HG03571 (cell line): ENCODE data around the gene MLLT10.
A peak's percentile ranks its signal among the peaks of the same experiment; 100 is the strongest.

Experiments used
- ATAC-seq: cut with Tn5 transposase; IDR thresholded peaks from one replicate; pipeline ENCODE4 v1.9.1; 2021; ENCODE audit not compliant: unreplicated experiment

MLLT10 gene

DNA sequence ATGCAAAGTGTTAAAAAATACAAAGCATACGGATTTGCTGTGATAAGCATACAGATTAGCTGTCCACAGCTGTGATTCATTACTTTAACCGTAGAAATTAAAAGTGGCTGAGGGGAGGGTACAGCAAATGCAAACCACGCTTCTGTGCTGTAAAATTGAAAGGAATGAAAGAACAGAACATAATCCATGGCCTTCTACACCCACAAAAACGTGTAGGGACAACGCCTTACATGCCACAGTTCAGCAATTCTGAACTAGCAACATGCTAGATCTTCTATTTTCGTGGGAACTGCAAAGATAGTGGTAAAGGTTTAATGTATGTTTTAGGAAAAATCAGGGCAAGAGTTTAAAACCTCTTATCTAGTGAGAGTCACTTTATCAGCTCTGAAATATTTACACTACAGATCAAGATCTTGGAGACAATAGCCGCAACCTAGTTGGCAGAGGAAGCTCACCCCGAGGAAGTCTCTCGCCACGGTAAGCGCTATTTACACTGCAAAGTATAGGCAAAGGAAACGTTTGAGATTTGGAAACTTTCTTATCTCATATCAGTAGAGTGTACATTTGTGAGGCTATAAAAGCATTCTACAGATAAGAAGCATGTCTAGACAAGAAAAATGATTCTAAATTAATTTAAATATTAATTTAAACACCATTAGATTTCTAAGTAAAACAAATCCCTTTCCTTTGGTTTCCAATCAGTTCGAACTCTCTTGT, 193.6 kb downstream of the MLLT10 start:
- ATAC-seq: no peak

DNA sequence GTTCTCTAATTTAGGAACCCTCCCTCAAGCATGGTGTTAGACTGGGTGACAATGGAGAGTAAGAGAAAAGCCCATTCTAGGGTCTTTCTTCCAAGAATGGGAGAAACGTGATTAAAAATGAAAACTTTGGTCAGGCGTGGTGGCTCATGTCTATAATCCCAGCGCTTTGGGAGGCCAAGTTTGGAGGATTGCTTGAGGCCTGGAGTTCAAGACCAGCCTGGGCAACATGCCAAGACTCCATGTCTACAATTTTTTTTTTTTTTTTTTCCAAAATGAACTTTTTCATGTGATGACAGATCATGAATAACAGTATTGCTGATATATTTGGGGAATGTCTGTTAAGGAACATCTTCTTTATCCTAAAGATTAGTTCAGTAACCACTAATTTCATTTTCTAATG, 194.6 kb downstream of the MLLT10 start:
- ATAC-seq: no peak

DNA sequence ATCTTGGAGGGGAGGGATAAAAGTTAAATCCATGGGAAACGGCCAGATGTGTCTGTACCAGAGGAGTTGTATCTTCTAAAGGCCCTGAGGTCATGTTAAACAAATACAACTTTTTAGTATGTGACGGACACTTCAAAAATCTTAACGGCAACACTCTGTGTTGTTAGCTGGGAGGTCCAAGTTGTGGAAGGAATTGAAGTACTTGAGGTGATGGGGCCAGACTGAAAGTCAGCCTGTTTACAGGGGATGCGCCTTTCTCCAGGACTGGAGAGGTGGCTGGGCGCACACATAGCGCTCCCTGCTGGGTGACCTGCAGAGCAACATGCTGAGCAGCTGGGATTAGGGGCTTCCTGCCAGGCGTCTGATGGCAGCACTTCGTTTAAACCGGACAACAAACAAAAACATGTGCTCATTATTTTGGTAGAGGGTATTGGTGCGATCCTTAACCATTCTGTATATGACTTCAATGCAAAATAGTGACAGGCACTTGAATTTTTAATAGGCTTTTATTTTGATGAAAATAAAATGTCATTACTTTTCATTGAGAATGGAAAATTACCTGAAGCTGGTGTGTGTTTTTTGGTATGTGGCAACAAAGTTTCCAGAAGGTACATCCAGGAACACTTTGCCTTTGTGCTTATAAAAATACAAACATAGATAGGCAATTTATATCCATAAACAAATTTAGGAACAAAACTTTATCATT, 198.2 kb downstream of the MLLT10 start:
- ATAC-seq: peak; percentile 81

DNA sequence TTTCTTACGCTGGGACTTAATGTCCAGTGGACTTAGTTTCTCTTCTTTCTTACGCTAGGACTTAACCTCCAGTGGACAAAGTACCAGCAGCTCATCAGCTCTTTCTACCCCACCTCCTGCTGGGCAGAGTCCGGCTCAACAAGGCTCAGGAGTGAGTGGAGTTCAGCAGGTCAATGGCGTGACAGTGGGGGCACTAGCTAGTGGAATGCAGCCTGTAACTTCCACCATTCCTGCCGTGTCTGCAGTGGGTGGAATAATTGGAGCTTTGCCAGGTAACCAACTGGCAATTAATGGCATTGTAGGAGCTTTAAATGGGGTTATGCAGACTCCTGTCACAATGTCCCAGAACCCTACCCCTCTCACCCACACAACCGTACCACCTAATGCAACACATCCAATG, 199.7 kb downstream of the MLLT10 start:
- ATAC-seq: no peak

DNA sequence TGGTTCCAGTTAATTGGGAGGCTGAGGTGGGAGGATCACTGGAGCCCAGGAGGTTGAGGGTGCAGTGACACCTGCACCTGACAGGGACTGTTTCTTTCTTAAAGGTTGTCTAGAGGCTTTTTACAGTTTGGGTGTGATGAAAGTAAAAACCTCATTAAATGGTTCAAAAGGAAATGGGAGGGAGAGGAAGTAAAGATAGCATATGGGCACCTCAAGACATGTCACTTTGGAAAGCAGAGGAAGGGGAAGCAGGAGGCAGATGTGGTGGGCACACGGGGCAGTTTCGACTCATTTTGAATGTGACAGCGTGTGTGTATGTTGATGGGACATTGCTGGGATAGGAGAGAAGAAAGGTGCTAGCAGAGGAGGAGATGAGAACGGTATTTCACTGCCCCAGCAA, 203.1 kb downstream of the MLLT10 start:
- no peak for ATAC-seq

DNA sequence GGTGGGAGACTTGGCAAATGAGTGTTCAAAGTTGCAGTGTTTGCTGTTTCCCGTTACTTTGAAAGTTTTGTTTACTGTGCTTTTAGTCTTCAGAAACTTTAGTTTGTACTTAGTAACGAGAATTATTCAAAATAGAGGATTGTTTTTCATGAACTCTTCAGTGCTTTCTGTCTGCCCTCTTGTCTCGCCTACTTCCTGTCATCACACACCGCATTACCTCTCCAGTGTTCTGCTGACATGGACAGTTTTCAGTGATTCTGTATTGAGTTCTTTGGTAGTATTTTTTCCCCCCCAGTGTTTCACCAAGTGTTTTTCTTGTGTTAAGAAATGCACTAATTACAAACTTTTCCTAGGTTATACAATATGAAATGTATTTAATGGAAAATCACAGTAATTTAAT, 207.0 kb downstream of the MLLT10 start:
- ATAC-seq: no peak

DNA sequence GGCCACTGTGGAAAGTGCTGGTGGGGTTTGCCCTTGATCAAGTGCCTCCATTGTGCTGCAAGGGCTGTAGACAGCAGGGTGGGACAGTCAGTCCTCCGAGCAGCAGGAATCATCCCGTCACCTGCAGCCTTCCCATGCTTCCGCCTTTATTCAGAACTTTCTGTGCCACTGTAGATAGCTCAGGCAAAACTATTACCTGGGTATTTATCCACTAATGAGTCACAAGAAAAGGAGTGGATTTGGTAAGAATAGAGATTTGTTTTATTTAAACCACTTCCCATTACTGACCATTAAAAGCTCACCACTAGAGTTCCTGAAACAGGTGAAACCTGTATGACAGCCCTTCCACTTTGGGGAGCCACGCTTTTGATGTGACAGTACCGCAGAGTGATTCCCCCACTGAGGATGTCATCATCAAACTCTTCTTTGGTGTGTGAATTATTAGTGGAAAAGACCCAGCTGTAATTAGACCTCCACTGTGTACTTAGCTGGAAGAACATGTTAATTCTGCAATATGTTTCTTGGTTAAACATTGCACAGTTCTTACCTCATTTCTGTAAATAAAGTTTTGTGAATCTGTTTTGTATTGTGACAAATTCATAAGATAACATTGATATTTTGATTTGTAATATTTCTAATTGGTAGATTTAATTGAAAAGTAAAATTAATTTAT, 208.8 kb downstream of the MLLT10 start:
- ATAC-seq: no peak

DNA sequence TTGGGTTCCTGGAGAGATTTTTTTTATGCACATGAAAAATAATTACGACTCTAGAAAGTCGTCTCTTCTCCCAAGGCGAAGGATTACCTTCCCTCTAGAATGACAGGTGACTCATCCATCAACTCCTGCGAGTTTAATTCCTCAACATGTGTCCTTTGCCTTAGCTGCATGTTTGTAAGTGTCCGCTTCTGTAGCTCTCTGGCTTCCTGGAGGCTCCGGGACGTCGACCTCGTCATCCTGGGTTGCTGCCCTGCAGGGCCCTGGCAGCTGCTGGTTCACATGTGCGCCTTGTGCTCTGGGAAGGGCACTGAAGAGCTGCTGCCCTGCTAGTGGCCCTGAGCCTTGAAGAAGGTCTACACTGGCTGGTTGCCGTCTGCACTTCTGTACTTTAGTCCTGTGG, 210.2 kb downstream of the MLLT10 start:
- ATAC-seq: no peak

DNA sequence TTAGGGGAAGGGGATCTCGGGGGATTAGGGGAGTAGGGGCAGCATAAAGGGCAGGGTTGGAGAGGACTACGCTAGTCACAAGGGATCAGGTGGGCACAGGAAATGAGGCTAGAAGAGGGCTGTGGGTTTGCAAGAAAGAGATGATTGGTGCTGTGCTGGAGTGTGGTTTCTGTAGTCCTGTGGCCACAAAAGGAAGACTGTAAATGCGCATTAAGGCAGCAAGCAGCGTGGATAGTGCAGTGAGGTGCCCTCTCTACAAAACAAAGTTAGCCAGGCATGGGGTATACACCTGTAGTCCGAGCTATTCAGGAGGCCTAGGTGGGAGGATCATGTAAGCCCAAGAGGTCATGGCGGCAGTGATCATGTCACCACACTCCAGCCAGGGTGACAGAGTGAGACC, 212.1 kb downstream of the MLLT10 start:
- no peak for ATAC-seq

DNA sequence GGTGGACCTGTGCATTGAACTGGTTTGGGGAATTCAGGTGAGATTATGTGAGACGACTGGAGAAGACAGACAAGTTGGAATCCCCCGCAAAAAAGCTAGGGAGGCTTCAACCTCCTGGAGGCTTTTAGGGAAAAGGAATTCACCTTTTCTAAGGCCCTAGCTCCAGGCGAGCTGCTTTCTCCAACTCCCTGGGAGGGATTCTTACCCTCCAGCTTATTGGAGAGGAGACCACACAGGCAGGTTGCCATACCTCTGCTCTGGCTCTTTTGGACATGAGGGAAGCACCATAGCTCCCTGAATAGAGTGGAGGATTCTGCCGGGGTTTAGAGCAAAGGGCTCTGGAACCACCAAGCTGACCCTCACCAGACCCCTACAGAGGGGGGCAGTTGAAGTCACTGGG, 213.8 kb downstream of the MLLT10 start:
- no peak for ATAC-seq

DNA sequence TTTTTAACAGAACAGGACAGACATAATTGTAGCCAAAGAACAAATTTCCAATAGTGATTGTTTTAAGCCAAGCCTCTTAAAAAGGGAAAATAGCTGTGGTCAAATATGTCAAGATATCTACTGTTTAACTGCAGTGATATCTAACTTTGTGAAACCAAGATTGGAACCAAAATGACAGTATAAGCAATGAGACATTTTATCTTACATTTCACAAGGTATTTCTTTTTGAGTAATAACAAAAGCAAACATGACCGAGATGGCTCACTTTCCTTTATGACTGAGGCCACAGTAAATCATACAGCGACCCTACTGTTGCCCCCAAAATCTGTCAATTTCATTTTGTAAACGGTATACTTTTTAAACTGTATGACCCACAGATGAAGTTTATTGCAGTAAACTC, 215.8 kb downstream of the MLLT10 start:
- ATAC-seq: no peak

DNA sequence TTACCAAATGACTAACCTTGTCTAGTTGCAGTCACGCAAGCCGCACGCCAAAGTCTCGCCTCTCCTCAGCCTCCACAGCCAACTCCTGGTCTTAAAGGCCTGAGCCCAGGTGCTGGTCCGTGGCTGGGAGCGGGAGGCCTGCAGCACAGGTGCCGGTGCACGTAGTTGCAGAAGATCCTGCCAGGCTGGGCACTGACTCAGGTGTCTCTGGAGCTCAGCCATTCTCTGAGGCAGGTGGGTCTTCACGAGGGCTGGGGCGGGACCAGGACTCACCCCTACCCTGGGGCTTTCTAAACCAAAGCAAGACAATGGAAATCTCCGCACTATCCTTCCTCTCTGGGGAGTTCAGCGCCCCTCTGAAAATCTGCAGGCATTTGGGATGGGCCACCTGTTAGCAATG, 216.4 kb downstream of the MLLT10 start:
- no peak for ATAC-seq

DNA sequence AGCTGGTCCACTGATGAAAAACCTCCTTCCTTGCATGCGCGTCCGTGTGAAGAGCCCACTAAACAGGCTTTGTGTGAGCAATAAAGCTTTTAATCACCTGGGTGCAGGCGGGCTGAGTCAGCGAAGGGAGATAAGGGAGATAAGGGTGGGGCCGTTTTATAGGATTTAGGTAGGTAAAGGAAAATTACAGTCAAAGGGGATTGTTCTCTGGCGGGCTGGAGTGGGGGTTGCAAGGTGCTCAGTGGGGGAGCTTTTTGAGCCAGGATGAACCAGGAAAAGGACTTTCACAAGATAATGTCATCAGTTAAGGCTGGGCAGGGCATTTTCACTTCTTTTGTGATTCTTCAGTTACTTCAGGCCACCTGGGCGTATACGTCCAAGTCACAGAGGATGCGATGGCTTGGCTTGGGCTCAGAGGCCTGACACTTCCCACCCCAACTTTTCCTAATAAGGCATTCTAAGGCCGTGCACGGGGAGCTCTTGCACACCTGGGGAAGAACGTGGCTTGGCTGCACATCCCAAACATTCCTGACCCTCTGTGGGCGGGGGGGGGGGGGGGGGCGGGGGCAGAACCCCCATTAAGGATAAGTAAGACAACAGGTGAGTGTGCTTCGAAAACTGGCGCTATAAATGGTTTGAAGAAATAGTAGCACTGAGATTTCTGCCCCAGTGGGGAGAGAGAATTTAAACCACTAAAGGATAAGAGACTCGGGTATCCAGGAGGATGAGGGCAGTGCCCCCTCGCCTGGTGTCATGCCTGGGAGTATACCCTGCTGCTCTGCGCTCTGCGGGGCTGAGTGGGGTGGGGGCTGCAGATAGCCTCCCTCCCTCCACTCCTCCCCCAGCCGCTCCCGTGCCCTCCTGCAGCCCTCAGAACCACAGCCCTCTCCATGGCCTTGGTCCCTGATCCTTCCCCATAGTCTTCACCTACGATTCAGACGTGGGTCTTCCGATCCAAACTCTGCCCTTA, 217.6 kb downstream of the MLLT10 start:
- ATAC-seq: no peak

DNA sequence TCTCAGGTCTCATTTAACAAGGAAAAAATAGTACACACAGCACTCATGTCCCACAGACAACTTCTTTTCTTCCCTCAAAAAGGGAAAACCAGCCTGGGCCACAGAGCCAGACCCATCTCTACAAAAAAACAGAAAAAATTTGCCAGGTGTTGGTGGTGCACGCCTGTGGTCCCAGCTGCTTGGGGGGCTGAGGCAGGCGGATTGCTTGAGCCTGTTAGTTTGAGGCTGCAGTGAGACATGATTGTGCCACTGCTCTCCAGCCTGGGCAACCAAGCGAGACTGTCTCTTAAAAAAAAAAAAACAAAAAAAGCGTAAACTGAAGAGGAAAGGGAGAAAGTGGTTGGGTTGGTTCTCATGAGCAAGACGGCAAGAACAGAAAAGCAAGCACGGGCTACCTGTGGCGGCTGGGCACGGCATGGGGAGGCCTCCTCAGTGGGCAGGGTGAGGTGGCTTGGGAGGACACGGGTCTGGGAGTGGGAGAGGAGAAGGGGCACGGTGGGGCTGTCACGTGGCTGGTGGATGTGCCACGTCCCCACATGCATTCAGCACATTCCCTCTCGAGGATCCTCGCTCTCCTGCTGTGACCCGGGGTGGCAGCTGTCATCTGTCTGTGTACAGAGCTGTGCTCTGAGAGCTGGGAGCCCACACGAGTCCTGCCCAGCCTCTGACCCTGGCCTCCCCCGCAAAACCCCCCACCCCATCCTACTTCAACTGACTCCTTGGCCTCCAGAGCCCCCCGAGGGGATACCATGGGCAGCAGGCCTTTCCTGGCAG, 219.7 kb downstream of the MLLT10 start:
- no peak for ATAC-seq

DNA sequence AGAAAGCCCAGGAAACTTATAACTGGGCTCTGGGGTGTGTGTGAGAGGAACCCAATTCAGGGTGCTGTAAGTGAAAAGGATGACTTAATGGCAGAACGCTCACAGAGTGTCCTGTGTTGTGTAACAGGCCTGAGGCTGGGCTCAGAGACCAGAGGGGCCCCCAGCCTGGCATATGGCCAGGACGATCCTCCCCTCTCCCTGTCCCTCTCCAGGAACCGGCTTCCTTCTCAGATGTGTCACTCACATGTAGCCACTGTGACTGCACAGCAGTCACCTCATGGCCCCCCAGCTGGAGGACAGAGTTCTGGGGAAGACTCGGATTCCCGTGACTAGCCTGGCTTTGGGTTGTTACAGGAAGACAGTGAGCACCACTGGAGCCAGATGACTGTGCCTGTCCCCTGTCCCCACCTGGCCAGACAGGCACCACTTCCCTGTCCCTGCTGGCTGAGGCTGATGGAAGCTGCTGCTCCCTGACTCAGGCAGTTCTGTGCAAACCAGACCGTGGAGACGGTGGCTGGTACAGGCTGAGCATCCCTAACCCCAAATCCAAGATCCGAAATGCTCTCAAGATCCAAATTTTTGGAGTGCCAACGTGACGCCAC, 220.5 kb downstream of the MLLT10 start:
- ATAC-seq: no peak

DNA sequence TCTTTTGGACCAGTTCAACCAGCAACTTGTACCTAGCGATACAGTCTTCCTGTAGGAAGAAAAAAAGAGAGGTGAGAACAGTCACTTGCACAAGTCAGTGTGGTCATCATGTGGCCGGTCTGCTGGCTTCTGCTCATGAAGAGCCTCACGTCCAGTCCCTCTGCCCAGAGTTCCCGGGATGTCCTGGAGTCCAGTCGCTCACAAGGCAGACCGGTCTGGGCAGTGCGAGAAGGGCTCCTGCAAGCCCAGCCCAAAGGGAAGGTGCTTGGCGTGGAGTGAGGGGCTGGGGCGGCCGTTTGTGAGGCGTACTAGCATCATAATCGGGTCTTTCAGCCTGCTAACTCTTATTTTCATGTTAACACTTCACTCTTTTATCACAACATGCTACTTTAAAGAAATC, 222.7 kb downstream of the MLLT10 start:
- no peak for ATAC-seq

DNA sequence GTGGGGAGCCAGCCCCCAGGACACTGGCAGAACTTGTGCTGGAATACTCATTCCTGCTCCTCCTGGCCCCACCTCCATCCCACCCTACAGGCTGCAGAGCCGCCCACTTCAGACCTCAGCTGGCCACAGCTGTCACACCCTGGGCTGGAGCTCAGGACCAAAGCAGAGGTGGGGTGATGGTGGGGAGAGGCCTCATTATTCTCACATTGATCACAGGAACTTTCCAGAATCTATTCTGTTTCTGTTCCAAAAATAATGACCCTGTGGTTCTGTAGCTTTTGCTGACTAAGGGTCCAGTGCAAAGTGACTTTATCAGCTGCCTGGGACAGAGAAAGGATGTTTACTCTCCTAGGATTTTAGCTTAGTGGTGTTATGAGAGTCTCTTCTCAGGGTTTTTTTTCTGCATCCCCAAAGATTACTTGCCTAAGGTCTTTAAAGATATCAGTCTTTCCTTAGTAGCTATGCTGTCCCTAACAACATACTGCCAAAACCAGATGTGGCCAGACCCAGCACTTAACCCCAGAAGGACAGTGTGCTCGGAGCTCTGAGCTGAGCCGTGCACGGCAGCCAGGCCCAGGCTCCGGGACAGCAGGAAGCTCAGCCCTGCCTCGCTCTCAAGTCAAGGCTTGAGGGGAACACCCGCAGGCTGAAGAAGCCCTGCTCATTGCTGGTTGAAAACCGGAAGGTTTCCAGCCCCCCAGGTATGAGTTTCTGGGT, 223.3 kb downstream of the MLLT10 start:
- no peak for ATAC-seq

DNA sequence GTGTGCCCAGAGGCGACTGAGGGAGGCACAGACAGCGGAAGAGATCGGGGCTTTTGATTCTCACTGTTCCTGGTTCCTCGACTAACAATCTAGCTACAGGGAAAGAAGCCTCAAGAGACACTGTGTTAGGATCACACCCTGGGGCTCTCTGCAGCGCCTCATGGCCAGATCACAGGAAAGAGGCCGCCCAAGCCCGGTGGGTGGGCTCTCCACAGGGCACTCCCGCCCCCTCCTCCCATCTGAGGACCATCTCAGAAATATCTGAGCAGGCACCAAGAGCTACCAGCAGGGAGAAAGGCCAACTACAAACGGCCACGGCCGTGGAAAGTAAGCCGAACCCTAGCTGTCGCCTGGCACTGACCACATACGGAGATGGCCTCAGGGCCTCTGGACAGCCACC, 224.2 kb downstream of the MLLT10 start:
- ATAC-seq: no peak

DNA sequence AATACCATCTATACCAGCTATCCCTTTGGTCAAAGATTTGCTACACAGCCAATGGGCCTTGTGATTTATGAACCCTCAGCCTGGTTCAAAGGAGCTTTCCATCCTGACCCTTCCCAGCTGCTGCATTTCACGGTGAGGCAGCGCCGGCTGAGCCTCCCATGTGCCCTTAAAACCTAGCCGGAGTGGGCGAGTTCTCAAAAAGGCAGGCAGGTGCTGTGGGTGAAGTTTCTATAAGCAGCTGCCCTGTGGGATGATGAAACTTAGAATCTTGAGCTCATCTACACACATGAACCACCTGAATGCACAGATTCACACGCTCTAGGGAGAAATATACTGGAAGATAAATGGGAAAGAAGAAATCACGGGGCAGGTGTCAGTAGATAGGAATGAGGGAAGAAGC, 224.7 kb downstream of the MLLT10 start:
- ATAC-seq: no peak
